Islet of Langerhans (tissue), 1 donor: ENCODE data around the gene RAC3.

Experiments used
- FAIRE-seq: peaks from one replicate; lab custom pipeline; 2011; peaks lifted over from hg19 to GRCh38; lab: Jason Lieb, UNC

Gene RAC3

DNA sequence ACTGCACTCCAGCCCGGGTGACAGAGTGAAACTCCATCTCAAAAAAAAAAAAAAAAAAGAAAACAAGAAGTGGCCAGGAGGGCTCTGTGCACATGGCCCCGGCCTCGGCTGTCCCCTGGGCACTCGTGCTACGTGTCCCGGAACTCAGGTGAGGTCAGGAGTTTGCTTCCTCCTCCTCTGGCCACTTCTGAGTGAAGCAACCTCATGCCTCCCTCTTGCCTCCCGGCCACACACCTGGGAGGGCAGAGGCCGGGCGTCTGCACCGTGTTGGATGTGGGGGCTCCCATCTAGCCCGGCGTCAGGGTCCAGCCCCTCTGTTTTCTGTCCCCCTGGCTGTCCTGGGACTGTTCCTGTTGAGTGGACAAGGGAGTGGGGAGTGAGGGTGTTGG lies 31.9 kb upstream of the RAC3 start:
- no peak for FAIRE-seq

DNA sequence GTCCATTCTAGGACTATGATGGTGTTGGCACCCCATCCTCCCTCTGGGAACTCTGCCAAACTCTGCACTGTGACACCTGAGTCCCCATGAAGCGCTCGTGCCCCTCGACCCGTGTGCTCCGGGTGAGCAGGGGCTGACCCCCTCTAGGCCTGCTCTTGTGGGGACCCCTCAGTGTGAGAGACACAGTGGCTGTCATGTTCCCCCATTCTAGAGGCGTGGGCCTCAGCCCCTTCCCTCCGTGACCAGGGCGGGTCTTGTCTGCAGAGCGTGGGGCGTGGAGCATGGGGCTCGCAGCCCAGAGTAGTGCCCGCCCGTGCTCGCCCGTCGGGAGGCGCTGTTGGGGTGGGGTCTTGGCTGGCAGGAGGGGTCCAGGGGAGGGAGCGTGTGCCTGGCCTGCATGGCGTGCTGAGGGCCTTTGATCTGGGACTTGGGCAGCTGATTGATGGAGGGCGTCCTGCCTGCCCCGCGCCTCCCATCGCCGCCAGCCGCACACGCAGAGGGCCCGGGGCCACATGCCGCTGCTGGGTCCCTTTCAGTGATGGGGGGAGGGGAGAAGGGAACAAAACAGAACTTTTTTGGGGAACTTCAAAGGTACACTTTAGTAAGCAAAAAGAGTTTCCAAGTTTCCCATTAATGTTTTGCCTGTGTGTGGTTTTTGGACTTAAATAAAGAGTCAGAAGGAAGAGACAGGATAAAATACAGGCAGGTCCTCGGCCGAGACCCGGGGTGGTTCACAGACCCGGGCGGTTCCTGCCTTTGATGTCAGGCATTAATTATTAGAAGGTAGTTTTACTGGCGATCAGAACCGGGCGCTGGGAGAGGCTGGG lies 31.3 kb upstream of the RAC3 start:
- FAIRE-seq = no peak

DNA sequence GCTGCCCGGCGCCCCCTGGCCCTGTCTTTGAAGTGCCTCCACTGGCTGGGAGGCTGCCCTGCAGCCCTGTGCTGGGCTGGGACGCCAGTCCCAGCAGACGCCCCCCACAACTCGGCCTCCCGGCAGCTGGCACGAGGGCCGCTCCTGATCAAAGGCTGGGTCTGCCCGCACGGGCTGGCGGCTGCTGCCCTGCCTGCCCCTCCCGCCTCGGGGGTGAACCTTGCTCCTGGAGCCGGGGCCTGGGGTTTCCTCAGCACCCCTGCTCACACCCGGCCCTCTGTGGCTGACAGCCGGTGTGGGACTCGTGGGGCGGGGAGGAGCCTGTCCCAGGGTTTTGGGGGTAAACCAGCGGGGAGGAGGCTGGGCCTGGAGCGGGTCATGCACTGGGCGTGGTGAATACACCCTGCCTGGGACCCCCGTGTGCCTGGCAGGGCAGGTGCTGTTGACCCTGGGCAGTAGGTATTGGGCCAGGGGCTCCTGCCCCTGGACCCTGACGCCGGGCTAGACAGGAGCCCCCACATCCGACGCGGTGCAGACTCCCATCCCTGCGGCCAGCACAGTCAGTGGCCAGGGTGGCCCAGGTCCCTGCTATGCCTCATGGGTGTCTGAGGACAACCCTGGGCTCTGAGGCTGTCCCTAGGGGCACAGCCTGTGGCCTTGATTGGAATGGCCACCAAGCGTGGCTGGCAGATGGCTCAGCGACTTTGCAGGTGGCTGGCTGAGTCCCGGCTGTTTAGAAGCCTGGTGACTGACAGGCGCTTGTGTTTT lies 30.5 kb upstream of the RAC3 start:
- no peak for FAIRE-seq

DNA sequence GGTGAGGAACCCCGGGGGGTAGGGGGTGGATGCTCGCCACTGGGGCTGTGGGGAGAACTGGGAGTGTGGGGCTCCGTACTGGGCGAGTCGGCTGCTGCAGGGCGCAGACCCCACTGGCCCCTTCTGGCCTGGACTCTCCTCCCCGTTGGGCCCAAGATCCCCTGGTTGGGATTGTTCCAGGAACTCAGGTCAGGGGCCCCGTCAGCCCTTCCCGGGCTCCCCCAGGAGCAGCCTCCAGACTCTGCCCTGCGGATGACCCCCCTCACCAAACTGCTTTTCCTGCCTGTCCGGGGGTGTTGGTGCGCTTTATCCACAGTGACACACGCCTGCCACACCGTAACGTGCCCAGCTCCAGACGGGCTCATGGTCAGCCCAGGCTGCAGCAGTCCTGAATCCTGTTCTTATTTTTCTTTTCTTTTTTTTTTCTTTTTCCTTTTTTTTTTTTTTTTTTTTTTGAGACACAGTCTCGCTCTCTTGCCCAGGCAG lies 29.9 kb upstream of the RAC3 start:
- no peak for FAIRE-seq

DNA sequence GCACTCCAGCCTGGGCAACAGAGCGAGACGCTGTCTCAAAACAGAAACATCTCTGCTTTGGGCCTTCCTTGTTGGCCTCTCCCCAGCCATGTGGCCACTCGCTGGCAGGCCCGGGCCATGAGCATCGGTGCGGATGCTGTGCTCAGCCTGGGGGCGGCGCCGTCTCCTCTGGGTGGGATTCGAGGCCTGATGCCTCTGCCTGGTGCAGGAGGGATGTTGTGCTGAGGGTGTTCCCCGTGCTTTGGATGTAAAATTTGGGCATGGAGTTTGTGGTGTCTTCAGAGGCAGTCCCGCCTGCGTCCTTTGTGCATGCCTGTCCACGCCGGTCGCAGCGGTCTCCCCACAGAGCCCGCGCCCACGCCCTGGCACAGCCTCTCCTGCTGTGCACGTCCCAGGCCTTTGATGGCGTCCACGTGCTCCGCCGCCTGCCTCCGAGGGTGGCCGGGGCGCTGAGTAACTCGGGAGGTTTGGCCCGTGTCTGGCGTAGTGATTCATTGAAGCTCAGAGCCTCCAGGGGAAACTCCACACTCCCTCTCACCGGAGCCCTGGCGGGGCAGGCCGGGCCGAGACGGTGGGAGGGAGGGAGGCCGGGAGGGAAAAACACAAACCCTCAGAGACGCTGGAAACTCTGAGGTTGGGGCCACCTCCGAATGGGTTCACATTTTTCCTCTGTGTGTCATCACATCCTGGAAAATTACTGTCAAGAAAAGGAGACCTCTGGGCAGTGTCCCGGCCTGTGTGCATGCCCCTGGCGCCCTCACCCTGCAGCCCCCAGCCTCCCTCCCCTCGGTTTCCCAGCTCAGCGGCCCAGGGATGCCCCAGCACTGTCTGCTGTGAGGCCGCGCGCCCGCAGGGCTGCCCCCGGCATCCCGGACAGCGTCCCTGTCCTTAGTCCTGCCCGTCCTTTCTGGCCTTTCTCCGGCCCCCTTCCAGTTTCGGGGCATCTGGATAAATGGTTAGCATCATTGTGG lies 27.8 kb upstream of the RAC3 start:
- FAIRE-seq = no peak

DNA sequence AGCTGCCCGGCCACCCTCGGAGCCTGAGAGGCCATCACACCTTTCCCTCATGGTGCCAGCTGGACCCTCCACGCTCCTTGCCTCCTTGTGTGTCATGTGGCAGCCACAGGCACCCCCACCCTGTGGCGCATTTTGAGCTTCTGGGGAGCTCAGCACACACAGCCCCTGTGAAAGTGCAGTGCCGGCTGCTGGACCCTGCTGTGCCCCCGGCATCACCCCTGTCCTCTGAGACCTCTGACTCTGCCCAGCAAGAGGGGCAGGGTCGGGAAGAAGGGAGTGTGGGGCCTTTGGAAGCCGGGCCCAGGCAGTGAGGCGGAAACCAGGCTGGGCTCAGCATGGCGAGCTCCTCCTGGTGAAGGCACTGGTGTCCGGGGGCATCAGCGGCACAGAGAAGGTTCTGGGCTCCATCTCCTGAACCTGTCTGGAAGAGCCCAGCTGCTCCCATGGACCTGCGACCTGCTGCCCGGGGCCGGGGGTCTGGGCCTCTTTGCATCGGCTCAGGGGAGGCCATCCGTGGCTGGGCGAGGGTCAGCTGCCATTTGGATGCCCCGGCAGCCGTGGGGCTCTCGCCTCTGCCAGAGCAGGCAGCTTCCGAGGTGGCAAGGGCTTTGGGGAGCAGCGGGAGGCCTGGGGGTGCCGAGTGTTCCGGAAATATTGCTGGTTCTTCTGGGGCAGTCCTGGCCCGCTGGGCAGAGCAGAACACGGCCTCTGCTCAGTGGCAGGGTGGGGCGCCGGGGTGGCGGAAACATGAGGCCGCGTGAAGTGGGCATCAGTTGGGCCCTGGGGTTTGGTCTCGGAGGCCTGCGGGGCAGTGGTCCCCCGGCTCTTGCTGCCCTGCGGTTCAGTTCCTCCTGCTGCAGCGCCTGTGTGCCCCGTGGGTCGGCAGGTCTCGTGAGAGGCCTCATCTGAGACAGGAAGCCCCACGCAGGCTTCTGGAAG lies 26.7 kb upstream of the RAC3 start:
- no peak for FAIRE-seq

DNA sequence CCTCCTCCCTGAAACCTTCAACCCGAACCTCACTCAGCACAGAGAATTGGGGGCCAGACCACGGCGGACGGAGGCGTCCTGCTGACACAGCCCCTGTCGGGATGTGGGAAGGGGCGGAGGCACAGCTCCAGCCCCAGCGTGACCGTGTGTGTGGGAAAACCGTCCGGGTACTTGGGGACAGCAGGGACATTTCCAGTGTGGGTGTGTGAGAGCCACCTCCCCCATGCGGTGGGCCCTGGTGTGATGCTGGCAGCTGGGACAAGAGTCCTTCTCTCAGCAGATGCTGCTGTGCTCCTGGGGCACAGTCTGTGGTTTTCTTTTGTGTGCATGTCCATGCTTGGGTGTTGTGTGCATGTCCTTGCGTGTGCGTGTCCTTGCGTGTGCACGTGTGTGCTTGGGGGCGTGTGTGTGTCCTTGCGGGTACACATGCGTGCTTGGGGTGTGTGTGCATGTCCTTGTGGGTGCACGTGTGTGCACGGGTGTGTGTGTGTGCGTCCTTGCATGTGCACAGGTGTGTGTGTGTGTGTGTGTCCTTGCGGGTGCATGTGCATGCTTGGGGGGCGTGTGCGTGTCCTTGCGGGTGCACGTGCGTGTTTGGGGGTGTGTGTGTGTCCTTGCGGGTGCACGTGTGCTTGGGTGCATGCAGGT lies 25.7 kb upstream of the RAC3 start:
- FAIRE-seq = no peak

DNA sequence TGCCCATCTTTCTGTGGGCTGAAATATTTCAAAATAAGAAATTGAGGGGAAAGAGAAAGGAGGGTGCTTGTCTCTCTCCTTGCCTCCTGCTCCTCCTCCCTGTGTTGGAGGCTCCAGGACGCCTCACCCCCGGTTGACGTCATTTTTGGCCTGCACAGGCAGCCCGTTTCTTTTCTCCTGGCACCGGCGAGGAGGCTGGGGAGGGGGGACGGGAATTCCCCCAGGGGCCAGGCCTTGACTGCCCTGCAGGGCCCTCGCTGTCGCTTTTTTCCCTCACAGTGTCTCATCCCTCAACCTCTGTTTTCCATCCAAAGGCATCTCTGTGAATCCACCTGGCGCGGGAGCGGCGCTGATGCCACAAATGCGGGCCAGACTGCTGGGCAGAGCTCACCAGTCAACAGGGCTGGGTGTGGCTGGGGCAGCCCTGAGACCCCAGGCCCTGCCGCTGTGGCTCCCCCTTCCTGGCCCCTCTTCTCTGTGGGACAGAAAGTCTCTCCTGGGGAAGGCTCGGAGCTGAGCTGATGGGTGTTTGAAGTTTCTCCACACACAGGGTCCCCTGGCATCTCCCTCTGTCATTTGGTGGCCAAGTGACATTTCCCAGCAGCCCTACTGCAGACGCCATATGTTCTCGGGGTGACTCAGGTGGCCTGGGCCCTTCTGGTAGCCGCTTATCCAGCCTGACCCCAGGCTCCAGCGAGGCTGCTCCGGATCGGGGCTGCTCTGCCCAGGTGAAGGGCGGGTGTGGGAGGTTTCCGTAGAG lies 24.8 kb upstream of the RAC3 start:
- FAIRE-seq = no peak

DNA sequence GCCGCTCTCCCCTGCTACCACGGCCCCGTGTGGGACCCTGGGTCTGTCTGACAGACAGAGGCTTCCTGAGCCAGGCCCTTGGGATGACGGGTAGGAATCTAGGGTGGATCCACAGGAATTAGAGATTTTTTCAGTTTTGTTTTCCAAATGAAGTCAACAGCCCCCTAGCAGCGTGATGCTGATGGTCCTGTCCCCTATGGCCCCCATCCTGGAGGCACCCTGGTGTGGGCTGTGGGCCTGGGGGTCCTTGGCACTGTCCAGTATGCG lies 24.3 kb upstream of the RAC3 start:
- no peak for FAIRE-seq

DNA sequence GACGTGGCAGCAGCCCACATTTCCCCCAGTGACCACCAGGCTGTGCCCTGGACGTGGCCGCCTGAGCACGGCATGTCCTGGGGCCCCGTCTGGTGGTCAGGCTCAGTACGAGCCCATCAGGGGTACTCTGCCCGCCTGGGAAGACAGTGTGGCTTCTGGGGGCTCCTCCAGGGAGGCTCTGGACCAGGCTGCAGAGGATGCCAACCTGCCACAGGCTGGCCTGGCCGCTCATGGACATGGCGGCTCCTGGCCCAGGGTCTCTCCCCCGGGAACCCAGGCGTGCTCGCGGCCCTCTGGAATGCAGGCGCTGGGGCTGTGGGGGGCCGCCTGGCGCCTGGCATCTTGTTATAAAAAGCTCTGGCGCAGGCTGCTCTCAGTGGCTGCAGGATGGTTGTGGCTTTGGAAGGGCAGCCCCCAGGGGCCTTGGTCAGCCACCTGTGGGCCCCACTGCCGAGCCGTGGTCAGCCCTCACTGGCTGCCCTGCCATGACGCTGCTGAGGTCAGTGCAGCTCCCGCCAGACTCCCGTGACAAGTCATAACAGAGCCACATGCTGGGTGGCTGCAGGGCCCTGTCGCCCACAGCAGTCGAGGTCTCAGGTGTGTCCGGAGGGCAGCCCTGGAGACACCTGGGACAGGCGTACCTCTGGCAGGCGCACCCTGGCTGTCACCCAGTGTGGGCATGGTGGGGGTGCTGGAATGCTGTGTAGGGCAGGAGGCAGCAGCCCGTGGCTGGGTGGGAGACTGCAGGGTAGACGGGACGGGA lies 23.8 kb upstream of the RAC3 start:
- no peak for FAIRE-seq

DNA sequence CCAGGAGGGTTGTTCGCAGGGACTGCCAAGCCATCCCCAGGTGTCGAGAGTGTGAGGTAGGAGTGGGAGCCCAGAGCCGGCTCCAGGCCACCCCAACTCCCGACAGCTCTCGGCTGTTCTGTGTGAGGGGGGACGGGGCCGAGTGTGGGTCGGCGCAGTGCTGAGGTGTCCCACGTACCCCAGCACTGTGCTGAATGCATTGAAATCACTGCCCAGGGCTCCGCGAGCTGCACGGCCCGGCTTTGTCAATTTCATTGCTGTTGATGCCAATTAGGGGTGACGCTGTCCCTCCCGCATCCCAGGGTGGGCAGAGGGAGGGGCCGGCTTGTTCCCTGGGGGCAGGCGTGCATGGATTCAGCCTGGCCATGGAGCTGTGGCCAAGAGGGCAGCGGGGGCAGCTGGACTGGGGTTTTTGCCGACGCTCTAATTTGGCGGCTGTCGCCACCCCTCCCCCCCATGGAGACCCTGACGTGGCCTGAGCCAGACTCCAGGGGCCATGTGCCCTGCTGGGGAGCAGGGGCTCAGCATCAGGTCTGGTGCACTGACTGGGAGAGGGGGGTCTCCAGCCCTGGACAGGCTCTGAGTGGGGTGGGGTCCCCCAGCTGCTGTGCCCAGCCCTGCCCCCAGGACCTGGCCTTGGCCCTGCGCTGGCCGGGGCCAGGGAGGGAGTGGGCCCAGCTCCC lies 23.1 kb upstream of the RAC3 start:
- FAIRE-seq = no peak

DNA sequence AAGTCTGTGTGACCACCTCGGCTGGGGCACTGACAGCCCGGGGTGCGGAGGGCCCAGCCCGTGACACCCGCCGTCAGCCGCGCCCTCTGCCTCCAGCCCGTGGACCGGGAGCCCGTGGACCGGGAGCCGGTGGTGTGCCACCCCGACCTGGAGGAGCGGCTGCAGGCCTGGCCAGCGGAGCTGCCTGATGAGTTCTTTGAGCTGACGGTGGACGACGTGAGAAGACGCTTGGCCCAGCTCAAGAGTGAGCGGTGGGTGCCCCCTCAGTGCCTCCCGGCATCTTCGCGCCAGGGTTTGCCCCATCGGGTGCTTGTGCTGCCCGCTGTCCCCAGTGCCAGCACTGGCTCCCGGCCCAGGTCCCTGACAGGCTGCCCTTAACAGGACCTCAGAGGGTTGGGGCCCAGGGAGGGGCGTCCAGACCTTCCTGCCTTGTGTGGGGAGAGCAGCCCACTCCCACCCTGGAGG lies 22.5 kb upstream of the RAC3 start:
- no peak for FAIRE-seq

DNA sequence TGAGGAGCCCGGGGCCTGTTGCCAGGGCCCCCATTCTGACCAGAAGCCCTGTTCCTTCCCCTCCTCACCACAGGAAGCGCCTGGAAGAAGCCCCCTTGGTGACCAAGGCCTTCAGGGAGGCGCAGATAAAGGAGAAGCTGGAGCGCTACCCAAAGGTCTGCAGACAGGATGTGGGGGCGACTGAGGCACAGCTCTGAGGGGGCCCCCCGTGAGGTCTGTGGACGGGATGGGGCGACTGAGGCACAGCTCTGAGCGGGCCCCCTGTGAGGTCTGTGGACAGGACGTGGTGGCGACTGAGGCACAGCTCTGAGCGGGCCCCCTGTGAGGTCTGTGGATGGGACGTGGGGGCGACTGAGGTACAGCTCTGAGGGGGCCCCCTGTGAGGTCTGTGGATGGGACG lies 22.1 kb upstream of the RAC3 start:
- FAIRE-seq = no peak

DNA sequence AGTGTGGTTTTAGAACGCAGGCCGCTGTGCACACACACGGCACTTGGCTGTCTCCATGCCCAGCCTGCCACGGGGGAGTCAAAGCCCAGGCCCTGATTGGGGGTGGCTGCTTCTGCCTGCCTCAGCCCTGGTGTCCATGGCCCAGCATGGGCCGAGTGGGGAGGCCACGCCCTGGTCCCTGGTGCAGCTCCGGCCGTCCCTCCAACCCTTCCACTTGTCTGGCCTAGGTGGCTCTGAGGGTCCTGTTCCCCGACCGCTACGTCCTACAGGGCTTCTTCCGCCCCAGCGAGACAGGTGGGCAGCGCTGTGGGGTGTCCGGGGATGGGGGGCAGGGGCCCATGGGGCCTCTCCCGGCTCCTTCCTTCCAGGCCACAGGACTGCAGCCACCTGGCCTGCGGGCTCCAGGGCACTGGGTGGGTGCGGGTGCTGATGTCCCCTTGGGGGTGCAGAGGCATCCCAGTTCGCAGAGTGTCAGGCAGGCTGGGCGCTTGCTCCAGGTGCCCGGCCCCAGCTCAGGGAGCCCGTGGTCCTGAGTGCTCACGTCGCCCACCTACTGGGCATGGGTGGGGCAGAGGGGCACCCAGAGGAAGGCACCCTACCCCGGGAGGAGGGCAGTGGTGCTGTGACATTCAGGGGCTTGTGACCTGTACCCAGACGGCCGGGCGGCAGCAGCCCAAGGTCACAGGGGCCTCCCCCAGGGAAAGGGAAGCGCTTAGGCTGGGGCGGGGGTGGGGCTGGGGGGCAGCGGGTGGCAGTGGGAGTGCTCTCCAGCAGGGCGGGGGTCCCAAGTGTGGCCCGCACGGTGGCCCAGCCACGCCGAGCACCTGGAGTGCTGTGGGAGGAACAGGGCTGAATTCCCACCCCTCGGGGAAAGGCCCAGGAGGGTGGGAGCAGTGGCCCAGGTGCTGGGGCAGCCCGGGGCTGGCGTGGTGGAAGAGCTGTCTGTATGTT lies 20.6 kb upstream of the RAC3 start:
- no peak for FAIRE-seq

DNA sequence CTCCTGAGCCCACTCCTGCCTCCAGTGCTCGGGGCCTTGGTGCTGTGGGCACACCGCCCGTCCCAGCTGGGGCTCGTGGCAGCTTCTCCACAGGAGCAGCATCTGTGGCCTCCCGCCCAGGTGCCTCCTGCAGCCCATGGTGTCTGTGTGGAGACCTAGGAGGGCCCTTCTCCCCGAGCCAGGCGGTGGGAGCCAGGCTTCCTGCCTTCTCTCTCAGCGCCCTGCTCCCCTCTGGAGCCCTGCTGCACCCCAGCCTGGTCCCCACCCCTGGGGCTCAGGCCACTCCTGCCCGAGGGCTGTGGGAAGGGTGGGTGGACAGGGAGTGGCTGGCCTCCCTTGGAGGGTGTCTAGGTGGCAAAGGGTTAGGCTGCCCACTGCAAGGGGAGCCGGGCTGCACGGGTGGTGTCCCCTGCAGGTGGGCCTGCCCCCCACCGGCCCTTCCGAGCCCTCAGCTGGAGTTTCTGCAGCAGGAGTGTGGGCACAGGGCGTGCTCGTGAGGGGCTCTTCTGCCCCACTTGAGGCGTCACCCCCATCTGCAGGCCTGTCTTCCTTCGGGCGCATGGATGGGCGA lies 19.8 kb upstream of the RAC3 start:
- FAIRE-seq = no peak

DNA sequence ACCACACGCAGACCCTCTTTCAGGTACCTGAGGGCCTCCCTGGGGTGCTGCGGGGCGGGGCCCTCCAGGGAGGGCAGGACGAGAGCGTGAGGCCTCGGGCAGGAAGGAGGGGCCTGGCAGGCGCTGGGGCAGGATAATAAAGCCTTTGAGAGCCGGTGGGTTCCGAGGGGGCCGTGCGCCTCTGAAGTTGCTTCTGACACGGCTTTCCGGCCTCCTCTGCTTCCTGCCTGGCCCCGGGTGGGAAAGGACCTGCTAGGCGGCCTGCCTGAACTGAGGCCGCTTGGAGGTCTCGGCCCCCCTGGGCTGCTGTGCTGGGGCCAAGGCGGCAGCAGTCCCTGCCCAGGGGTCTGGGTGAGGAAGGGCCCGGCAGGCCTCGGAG lies 19.2 kb upstream of the RAC3 start:
- no peak for FAIRE-seq

DNA sequence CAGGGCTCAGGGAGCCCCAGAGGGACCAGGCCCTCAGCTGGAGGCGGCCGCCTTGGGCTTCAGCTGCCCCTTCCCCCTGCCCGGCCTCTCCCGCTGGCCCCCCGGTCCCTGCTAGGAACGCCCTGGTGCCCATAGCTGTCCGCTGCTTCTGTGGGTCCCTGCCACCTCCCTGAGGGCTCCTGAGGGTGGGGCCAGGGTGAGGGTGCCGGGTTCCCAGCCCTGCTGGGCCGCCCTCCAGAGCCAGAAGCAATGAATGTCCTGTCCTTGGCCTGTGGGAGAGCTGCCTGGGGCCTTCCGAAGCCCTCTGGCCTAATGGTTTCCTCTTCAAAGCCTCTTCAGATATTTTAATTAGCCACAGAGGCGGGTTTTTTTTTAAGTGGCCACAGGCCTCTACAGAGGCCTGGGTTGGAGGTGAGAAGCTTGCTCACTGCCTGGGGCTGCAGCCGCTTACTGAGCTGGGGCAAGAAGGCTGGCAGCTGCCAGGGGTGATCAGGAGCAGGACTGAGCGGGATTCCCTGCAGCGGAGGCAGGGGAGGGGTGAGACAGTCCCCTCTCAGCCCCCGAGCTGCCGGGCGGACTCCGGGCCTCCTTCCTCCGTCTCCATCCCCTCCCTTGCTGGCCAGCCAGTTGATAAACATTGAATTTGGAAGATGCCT lies 18.7 kb upstream of the RAC3 start:
- FAIRE-seq = no peak
